Stimulated activated CD4-positive, alpha-beta T cell treated with anti-CD3 and anti-CD28 coated beads, TNF-alpha, amount 100 ng/mL, for 48 hours (primary cell): Measurements from ENCODE around the gene USP36.
"Not testable (repeated sequence)": the region's sequence is repeated elsewhere in the genome, so short reads cannot be mapped to it uniquely, and the experiment has no call there.

Experiments used
- DNase-seq, 3 donors: peaks; one replicate each; pipeline ENCODE4 v3.0.0-alpha.2; 2020; ENCODE audit warnings: low read depth in 3 of 3

The USP36 gene

GRCh38 chr17:78872486-78872885, 31.9 kb upstream of the USP36 start:
- no peak for DNase-seq

- no peak for DNase-seq
Measured at GRCh38 chr17:78870621-78871020, 30.0 kb upstream of the USP36 start.

GRCh38 chr17:78868391-78868790, 27.8 kb upstream of the USP36 start:
- no peak for DNase-seq

GRCh38 chr17:78867046-78867445, 26.4 kb upstream of the USP36 start:
- DNase-seq: not testable (repeated sequence)

GRCh38 chr17:78865682-78866390, 25.2 kb upstream of the USP36 start:
- peak; percentile 21 to 51 (median 37) for DNase-seq

GRCh38 chr17:78864117-78864516, 23.5 kb upstream of the USP36 start:
- no peak for DNase-seq

- no peak for DNase-seq
Measured at GRCh38 chr17:78862073-78863023, 21.7 kb upstream of the USP36 start.

- no peak for DNase-seq
Measured at GRCh38 chr17:78861229-78861628, 20.6 kb upstream of the USP36 start.

GRCh38 chr17:78859051-78859450, 18.4 kb upstream of the USP36 start:
- no peak for DNase-seq

GRCh38 chr17:78857266-78857665, 16.7 kb upstream of the USP36 start:
- no peak for DNase-seq

GRCh38 chr17:78855561-78856165, 15.0 kb upstream of the USP36 start:
- DNase-seq: no peak

- no peak for DNase-seq
Measured at GRCh38 chr17:78854508-78854907, 13.9 kb upstream of the USP36 start.

- DNase-seq: no peak
Measured at GRCh38 chr17:78853926-78854394, 13.3 kb upstream of the USP36 start.

GRCh38 chr17:78852709-78853121, 12.1 kb upstream of the USP36 start:
- no peak for DNase-seq

- DNase-seq: no peak
Measured at GRCh38 chr17:78849026-78849425, 8.4 kb upstream of the USP36 start.

- no peak for DNase-seq
Measured at GRCh38 chr17:78847052-78847451, 6.4 kb upstream of the USP36 start.

GRCh38 chr17:78844301-78845005, 3.8 kb upstream of the USP36 start:
- DNase-seq: no peak

- peak in 2 of 3 donors; percentile 40 to 58 for DNase-seq
Measured at GRCh38 chr17:78842881-78843565, 2.4 kb upstream of the USP36 start.

GRCh38 chr17:78840530-78840779, 159 bp downstream of the USP36 start:
- DNase-seq: no peak

- DNase-seq: peak in 1 of 3 donors; percentile 33
Measured at GRCh38 chr17:78839762-78840529, 668 bp downstream of the USP36 start.
